Measurements from ENCODE around the gene BEX1.
"Not testable (repeated sequence)": the region's sequence is repeated elsewhere in the genome, so short reads cannot be mapped to it uniquely, and the experiment has no call there.

DNA sequence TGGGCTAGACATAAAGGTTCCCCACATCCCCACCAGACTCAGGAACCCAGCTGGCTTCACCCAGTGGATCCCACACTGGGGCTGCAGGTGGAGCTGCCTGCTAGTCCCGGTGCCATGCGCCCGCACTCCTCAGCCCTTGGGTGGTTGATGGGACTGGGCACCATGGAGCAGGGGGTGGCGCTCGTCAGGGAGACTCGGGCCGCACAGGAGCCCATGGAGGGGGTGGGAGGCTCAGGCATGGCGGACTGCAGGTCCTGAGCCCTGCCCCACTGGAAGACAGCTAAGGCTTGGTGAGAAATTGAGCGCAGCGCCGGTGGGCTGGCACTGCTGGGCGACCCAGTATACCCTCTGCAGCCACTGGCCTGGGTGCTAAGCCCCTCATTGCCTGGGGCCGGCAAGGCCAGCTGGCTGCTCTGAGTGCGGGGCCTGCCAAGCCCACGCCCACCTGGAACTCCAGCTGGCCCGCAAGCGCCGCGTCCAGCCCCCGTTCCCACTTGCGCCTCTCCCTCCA, 43.3 kb upstream of the BEX1 start:
- not testable (repeated sequence) for TF ChIP-seq CTCF (conservative IDR thresholded peaks at IDR 0.05 in 1 of 2, IDR thresholded peaks at IDR 0.05 in 1 of 2; ENCODE audit: extremely low read depth in 1 of 2, insufficient read depth in 1 of 2, low read depth in 1 of 2, low read length in 2 of 2); EZH2 (IDR thresholded peaks at IDR 0.05; ENCODE audit: borderline replicate concordance, low read length)

Data from mammary epithelial cell (primary cell).